ENCODE results near the gene SHROOM3. TPM values are rescaled to one million over a fixed set of nuclear protein-coding genes. Genes with fewer than 3 reads are reported as not detected.

Gene SHROOM3
- total and polyA plus RNA-seq, 8 donors = 6.1 to 212 (median 77.6) TPM

DNA sequence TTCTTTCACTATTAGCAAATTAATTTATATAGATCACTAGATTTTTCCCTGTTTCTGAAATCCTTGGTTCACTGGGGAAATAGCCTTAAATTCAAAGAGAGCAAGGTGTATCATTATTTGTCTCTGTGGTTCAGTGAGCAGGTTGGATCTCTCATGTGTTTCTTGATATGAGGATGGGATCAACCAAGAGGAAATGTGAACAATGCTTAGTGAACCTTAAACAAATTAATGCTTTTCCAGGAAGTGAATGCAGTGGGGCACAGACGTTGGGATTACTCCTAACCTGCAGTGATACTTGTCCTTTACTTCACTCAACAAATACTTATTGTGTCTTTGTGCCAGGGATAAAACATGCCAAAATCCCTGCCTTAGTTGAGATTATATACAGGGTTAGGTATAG is 193.2 kb downstream of the SHROOM3 start:
- H3K4me1 ChIP-seq = peaks cover 8 to 33% (median 19%) of the 10 kb centered on the region in 4 donors
- no peaks in the 10 kb centered on the region for H3K36me3 ChIP-seq
- TF ChIP-seq, protein P1, sequence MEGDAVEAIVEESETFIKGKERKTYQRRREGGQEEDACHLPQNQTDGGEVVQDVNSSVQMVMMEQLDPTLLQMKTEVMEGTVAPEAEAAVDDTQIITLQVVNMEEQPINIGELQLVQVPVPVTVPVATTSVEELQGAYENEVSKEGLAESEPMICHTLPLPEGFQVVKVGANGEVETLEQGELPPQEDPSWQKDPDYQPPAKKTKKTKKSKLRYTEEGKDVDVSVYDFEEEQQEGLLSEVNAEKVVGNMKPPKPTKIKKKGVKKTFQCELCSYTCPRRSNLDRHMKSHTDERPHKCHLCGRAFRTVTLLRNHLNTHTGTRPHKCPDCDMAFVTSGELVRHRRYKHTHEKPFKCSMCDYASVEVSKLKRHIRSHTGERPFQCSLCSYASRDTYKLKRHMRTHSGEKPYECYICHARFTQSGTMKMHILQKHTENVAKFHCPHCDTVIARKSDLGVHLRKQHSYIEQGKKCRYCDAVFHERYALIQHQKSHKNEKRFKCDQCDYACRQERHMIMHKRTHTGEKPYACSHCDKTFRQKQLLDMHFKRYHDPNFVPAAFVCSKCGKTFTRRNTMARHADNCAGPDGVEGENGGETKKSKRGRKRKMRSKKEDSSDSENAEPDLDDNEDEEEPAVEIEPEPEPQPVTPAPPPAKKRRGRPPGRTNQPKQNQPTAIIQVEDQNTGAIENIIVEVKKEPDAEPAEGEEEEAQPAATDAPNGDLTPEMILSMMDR (IDR thresholded peaks at IDR 0.05) = no peak
- TF ChIP-seq EP300 (IDR thresholded peaks at IDR 0.05) (no peak), POLR2AphosphoS5 (IDR thresholded peaks at IDR 0.05) (no peak), POLR2A (IDR thresholded peaks at IDR 0.05) (no peak)
- H3K4me3 ChIP-seq = no peak overlapping the region
- no peaks in the 10 kb centered on the region for H3K9me3 ChIP-seq
- 9 to 45% (median 19%) methylated on average over 1 of the region's 1 CpG for WGBS, 5 donors
- intact Hi-C loops (cut with DNase I; ENCODE audit: low total_unique reads) = no loop called here
- no peak for DNase-seq
- no peak overlapping the region for H3K27ac ChIP-seq
- H3K27me3 ChIP-seq = no peaks in the 10 kb centered on the region

DNA sequence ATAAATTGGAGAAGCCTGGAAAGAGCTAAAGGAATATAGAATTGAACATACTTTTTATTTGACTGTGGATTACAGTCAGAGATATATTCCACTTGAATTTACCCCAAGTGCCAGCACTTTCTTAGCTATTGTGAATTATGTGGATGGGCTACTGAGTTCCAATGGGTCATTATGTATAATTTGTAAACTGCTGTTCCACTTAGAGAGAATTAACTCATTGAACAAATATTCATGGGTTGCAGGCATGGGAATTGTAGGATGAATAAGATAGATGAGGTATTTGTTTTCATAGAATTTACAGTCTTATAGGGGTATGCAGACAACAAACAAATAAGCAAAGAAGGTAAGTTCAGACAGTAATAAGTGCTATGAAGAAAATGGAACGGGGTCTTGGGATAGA is 195.7 kb downstream of the SHROOM3 start:
- no peak for DNase-seq
- intact Hi-C loops (cut with DNase I; ENCODE audit: low total_unique reads) = no loop called here
- WGBS, 5 donors = 43 to 100% (median 96%) methylated on average over 1 of the region's 1 CpG
- Histone ChIP-seq H3K36me3 (no peaks in the 10 kb centered on the region), H3K27ac (no peak overlapping the region), H3K4me1 (peaks cover 0 to 9% (median 0%) of the 10 kb centered on the region in 4 donors), H3K27me3 (no peaks in the 10 kb centered on the region), H3K4me3 (no peak overlapping the region), H3K9me3 (no peaks in the 10 kb centered on the region)
- TF ChIP-seq EP300 (IDR thresholded peaks at IDR 0.05) = no peak
- TF ChIP-seq POLR2A (IDR thresholded peaks at IDR 0.05) = no peak
- TF ChIP-seq POLR2AphosphoS5 (IDR thresholded peaks at IDR 0.05) = no peak
- TF ChIP-seq, protein P1 (IDR thresholded peaks at IDR 0.05) = no peak

DNA sequence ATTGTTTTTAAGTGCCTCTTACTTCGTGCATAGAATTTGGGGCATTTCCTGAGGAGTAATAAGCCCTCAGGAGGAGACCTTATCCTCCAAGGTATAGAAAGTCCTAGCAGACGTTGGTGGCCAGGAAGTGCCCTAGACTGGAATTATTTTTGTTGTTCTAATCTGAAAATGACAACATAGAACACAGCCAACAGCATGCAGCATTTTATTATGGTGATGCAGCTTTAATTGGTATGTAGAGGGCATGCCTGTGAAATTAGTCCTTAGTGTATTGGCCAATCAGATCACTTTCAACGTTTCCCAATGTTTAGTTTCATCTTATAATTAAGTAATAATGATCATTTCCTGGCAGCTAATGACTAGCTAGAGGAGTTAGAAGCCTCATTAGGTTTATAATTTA is 199.2 kb downstream of the SHROOM3 start:
- 32 to 43% (median 37%) methylated on average over 3 of the region's 3 CpGs for WGBS, 5 donors
- H3K27me3 ChIP-seq = no peaks in the 10 kb centered on the region
- H3K36me3 ChIP-seq = no peaks in the 10 kb centered on the region
- H3K27ac ChIP-seq = no peak overlapping the region
- intact Hi-C loops (cut with DNase I; ENCODE audit: low total_unique reads) = no loop called here
- H3K4me1 ChIP-seq = no peaks in the 10 kb centered on the region
- no peaks in the 10 kb centered on the region for H3K9me3 ChIP-seq
- TF ChIP-seq POLR2AphosphoS5 (IDR thresholded peaks at IDR 0.05) (no peak), EP300 (IDR thresholded peaks at IDR 0.05) (no peak), POLR2A (IDR thresholded peaks at IDR 0.05) (no peak)
- TF ChIP-seq, protein P1 (IDR thresholded peaks at IDR 0.05) = no peak
- DNase-seq = no peak
- no peak overlapping the region for H3K4me3 ChIP-seq

DNA sequence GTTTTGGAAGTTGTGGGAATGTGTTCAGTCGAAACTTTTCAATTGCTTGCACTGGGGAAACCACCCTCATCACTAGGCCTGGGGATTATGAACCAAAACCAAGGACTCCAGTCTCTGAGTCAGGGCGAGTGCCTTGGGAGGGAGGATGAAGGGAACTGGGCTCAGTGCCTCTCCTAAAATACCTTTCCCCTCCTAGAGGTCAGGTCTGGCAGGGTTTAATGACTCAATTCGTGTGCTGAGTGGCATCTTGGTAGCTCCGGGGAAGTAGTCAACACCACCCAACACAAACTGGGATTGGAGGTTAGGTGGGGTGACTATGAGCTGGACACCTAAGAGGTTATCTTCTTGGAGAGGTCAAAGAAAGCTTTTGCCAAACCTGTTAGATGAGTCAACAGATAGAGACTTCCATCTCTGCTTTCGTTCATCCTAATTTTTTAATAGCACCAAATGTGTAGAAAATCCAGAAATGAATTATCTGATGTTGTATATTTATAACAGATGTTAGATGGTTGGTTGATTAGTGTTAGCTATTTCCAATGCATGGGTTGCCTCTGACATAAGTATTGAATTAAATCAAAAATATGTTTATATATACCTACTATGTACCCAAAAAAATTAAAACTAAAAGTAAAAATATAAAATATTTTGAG is 202.8 kb downstream of the SHROOM3 start:
- H3K4me1 ChIP-seq = peaks cover 0 to 14% (median 12%) of the 10 kb centered on the region in 4 donors
- no peak overlapping the region for H3K4me3 ChIP-seq
- H3K27ac ChIP-seq = no peak overlapping the region
- no peaks in the 10 kb centered on the region for H3K27me3 ChIP-seq
- WGBS, 5 donors = 64 to 82% (median 69%) methylated on average over 5 of the region's 5 CpGs
- H3K36me3 ChIP-seq = no peaks in the 10 kb centered on the region
- intact Hi-C loops (cut with DNase I; ENCODE audit: low total_unique reads) = no loop called here
- DNase-seq = no peak
- TF ChIP-seq POLR2A (IDR thresholded peaks at IDR 0.05) = no peak
- no peak for TF ChIP-seq EP300 (IDR thresholded peaks at IDR 0.05)
- TF ChIP-seq POLR2AphosphoS5 (IDR thresholded peaks at IDR 0.05) = no peak
- TF ChIP-seq, protein P1 (IDR thresholded peaks at IDR 0.05) = no peak
- no peaks in the 10 kb centered on the region for H3K9me3 ChIP-seq

Measured in stomach (tissue), 9 donors.